Lung (tissue), 12 donors: ENCODE data around the gene ARHGAP15. TPM values are rescaled to one million over a fixed set of nuclear protein-coding genes. Genes with fewer than 3 reads are reported as not detected.

Source experiments
- ATAC-seq: fragments of 200-7000 bp; cut with Tn5 transposase; one replicate; pipeline ENCODE4 v1.9.1; 2020; ENCODE audit warnings: moderate number of reproducible peaks; ENCODE audit not compliant: insufficient read depth, low FRiP score
- DNase-seq, 3 donors: peaks; one replicate each; pipeline ENCODE4 v3.0.0-alpha.2; 2013 to 2017
- H3K27ac ChIP-seq, 2 donors: one replicate each; pipeline ENCODE4 v1.5.1; 2013; ENCODE audit warnings: mild to moderate bottlenecking in 2 of 2, moderate library complexity in 2 of 2, control low read depth in 1 of 2, inconsistent platforms in 1 of 2, low read depth in 1 of 2, low read length in 1 of 2
- H3K27me3 ChIP-seq, 3 donors: one replicate each; pipeline ENCODE4 v1.5.1; 2013; ENCODE audit warnings: low read length in 2 of 3; ENCODE audit not compliant: control insufficient read depth in 3 of 3, insufficient read depth in 3 of 3
- H3K36me3 ChIP-seq, 4 donors: one replicate each; pipeline ENCODE4 v1.5.1; 2013; ENCODE audit warnings: low read length in 4 of 4, mild to moderate bottlenecking in 1 of 4, moderate library complexity in 1 of 4; ENCODE audit not compliant: control insufficient read depth in 4 of 4, insufficient read depth in 4 of 4
- H3K4me1 ChIP-seq, 5 donors: one replicate each; pipeline ENCODE4 v1.5.1; 2013; ENCODE audit warnings: low read length in 5 of 5, mild to moderate bottlenecking in 2 of 5, moderate library complexity in 1 of 5; ENCODE audit not compliant: control insufficient read depth in 5 of 5, insufficient read depth in 5 of 5
- H3K4me3 ChIP-seq: one replicate; pipeline ENCODE4 v1.5.1; 2013; ENCODE audit warnings: mild to moderate bottlenecking, control low read depth, moderate library complexity
- H3K9ac ChIP-seq, 2 donors: one replicate each; pipeline ENCODE4 v1.5.1; 2013; ENCODE audit warnings: low read length in 2 of 2, control low read depth in 1 of 2; ENCODE audit not compliant: insufficient read depth in 1 of 2
- H3K9me3 ChIP-seq, 4 donors: one replicate each; pipeline ENCODE4 v1.5.1; 2013; ENCODE audit warnings: low read length in 3 of 4, mild to moderate bottlenecking in 1 of 4, moderate library complexity in 1 of 4; ENCODE audit not compliant: control insufficient read depth in 4 of 4, insufficient read depth in 3 of 4
- WGBS, 2 donors: extraction: QIAGEN DNeasy Blood & Tissue Kit; methylation state at CpG; one replicate each; pipeline ENCODE4 v1.1.7; 2013; 5-methylcytosine and 5-hydroxymethylcytosine counted together
- polyA plus RNA-seq, 2 donors: library from polyadenylated mRNA; stranded (reverse); fragments of 200-250 nt; gene quantifications; one replicate each; pipeline ENCODE4 v1.2.1, GENCODE V29; 2013
- total RNA-seq, 2 donors: library from RNA; depleted of rRNA in 1 of 2; stranded (reverse); fragments of >200 nt in 1 of 2; gene quantifications; one replicate each; pipeline ENCODE4 v1.2.1, GENCODE V29; 2014 to 2021
- TF ChIP-seq, protein P1 (sequence below): IDR thresholded peaks from 2 replicates; pipeline ENCODE4 v1.5.1; 2012; ENCODE audit warnings: mild to moderate bottlenecking; ENCODE audit errors: control extremely low read depth, extremely low read depth
- donor health status: control.
- donor health status: control.
- donor health status: Bipolar disorder and iron deficiency.
- donor health status: healthy.
- donor health status: DM: yes; HTN: yes; CAD: no.

ARHGAP15 gene
- total and polyA plus RNA-seq, 4 donors = 5.9 to 74.3 (median 13.2) TPM

DNA sequence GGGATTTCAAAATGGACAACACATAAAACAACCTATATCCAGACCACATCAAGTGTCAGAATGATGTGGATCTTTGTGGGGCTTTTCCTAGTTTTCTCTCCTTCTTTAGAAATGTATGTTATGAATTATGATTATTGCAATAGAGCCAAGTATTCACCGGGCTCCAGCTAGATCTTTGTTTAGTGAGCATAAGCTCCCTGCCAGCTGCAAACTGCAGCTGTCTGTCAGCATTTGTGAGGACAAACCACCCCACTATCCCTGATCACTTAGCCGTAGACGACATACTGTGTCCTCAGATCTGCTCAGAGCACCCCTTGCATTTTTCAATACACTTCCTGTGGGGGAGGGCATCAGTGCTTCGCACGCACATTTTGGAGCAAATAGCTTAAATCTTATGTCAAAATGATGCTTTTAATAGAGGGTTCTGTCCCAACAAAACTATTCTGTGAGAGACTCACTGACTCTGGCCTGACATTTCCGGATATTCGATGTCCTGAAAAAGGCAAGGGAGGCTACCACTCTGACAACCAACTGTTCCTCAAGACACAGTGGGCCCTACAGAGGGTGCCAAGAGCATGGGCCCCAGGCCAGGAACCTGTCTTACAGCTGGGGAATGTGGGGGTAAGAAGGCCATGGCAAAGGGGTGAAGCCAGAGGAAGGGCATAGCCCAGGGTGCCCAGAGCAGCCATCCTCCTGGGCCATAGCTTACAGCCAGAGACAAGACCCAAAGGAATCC is 346.0 kb downstream of the ARHGAP15 start:
- TF ChIP-seq, protein P1, sequence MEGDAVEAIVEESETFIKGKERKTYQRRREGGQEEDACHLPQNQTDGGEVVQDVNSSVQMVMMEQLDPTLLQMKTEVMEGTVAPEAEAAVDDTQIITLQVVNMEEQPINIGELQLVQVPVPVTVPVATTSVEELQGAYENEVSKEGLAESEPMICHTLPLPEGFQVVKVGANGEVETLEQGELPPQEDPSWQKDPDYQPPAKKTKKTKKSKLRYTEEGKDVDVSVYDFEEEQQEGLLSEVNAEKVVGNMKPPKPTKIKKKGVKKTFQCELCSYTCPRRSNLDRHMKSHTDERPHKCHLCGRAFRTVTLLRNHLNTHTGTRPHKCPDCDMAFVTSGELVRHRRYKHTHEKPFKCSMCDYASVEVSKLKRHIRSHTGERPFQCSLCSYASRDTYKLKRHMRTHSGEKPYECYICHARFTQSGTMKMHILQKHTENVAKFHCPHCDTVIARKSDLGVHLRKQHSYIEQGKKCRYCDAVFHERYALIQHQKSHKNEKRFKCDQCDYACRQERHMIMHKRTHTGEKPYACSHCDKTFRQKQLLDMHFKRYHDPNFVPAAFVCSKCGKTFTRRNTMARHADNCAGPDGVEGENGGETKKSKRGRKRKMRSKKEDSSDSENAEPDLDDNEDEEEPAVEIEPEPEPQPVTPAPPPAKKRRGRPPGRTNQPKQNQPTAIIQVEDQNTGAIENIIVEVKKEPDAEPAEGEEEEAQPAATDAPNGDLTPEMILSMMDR = no peak
- Histone ChIP-seq H3K9ac (peak overlapping the region in 1 of 2 donors; percentile 52), H3K4me1 (peaks cover 0 to 52% (median 23%) of the 10 kb centered on the region in 5 donors), H3K36me3 (no peaks in the 10 kb centered on the region), H3K27ac (peak overlapping the region in 1 of 2 donors; percentile 41), H3K27me3 (no peaks in the 10 kb centered on the region), H3K4me3 (no peak overlapping the region), H3K9me3 (no peaks in the 10 kb centered on the region)
- 69 to 76% methylated on average over 7 of the region's 7 CpGs for WGBS, 2 donors
- DNase-seq (peak; percentile 67 to 89 (median 88)), ATAC-seq (no peak)

DNA sequence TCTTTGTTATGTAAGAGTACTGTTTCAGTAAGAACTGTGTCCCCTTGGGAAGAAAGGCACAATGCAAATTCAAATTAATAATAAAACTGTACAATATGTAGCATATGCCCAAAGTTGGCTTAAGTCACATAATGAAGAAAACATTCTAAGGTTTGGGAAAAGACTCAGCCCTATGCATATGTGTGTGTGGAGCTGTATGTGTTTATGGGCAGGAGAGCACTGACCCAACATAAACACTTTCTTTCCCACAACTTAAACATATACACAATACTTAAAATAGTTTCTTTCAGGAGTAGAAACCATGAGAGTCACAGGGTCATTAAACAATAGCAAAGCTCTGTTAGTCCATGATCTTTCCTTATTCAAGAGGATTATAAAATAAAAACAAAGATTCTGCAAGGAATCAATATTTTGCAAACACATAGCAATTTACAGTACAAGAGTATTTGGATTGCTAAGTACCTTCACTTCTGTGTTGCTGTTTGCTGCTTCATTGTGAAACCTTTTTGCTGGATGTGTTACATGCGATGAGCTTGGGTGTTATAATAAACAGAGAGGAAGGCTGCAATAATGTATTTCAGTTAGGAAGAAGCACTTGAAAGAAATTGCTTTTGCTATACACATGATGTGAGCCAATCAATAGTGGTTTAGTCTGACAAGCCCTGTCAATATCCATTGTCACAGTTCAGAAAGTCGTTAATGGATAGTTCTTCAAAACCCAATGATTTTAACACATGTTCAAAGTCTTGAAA is 347.3 kb downstream of the ARHGAP15 start:
- Histone ChIP-seq H3K27ac (no peak overlapping the region), H3K9me3 (no peaks in the 10 kb centered on the region), H3K4me1 (peaks cover 0 to 66% (median 33%) of the 10 kb centered on the region in 5 donors), H3K27me3 (no peaks in the 10 kb centered on the region), H3K9ac (peak overlapping the region in 1 of 2 donors; percentile 14), H3K36me3 (no peaks in the 10 kb centered on the region), H3K4me3 (no peak overlapping the region)
- WGBS, 2 donors = 54 to 70% methylated on average over 2 of the region's 2 CpGs
- DNase-seq = peak in 2 of 3 donors; percentile 51 to 55
- no peak for ATAC-seq
- TF ChIP-seq, protein P1 = no peak

DNA sequence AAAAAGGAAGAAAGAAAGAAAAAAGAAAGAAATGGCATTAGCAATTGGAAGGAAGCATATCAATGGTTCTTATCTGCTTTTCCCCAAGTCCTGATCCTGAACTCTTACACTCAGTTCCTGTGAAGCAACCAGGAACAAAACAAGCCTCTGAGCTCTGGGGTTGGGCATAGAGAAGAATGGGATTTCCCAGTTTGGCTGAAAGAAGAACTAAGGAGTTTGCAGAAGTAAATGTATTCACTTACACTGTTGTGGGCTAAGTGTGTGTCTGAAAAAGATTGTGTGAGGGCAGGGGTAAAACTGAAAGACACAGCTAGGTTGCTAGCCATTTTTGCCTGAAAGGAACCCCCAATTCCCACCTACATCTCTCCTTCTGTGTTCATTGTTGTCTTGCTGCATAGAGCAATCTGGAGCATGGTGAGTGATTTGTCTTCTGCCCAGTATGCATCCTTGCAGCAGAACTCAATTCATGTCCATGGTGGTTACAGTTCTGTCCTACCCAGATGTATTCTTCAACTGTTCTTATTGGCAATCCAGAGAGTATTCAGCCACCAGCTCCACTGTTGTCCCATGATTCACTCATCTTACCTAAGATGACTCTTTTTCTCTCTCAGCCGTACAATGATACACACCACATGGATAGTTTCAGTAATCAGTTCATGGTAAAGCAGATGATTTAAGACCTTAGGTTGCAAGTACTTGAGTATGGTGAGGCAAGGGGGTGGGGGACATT is 348.7 kb downstream of the ARHGAP15 start:
- no peak overlapping the region for H3K9ac ChIP-seq
- ATAC-seq = no peak

More for the DNA sequence above, 348.7 kb downstream of the ARHGAP15 start:
- H3K4me3 ChIP-seq = no peak overlapping the region
- no peaks in the 10 kb centered on the region for H3K27me3 ChIP-seq
- no peak for DNase-seq
- H3K27ac ChIP-seq = no peak overlapping the region
- no peaks in the 10 kb centered on the region for H3K9me3 ChIP-seq
- no peaks in the 10 kb centered on the region for H3K36me3 ChIP-seq
- TF ChIP-seq, protein P1 = no peak
- WGBS, 2 donors = 94 to 95% methylated on average over 1 of the region's 1 CpG
- peaks cover 0 to 79% (median 34%) of the 10 kb centered on the region in 5 donors for H3K4me1 ChIP-seq
